Fibroblast of the conjunctiva (primary cell): Measurements from ENCODE around the gene CCDC197.

ENCODE experiments used
- DNase-seq: peaks from one replicate; pipeline ENCODE4 v3.0.0-alpha.2; 2010; ENCODE audit warnings: low read depth

Gene CCDC197

GRCh38 chr14:93999573-93999972 lies 2.5 kb downstream of the CCDC197 start:
- no peak for DNase-seq

GRCh38 chr14:94000267-94000666 lies 3.2 kb downstream of the CCDC197 start:
- DNase-seq: no peak

GRCh38 chr14:94001016-94001415 lies 3.9 kb downstream of the CCDC197 start:
- no peak for DNase-seq

- DNase-seq: peak; percentile 44
Observed at GRCh38 chr14:94001501-94002396, 4.6 kb downstream of the CCDC197 start.

- DNase-seq: no peak
Observed at GRCh38 chr14:94003397-94003796, 6.3 kb downstream of the CCDC197 start.

- no peak for DNase-seq
Observed at GRCh38 chr14:94004015-94004414, 6.9 kb downstream of the CCDC197 start.

- DNase-seq: no peak
Observed at GRCh38 chr14:94005324-94006073, 8.4 kb downstream of the CCDC197 start.

GRCh38 chr14:94008234-94008633 lies 11.1 kb downstream of the CCDC197 start:
- no peak for DNase-seq

GRCh38 chr14:94009767-94010166 lies 12.7 kb downstream of the CCDC197 start:
- no peak for DNase-seq

- no peak for DNase-seq
Observed at GRCh38 chr14:94010625-94011024, 13.5 kb downstream of the CCDC197 start.

GRCh38 chr14:94011795-94012194 lies 14.7 kb downstream of the CCDC197 start:
- DNase-seq: no peak

GRCh38 chr14:94014382-94014781 lies 17.3 kb downstream of the CCDC197 start:
- DNase-seq: no peak

- no peak for DNase-seq
Observed at GRCh38 chr14:94015223-94015622, 18.1 kb downstream of the CCDC197 start.

GRCh38 chr14:94016446-94016976 lies 19.4 kb downstream of the CCDC197 start:
- no peak for DNase-seq

- DNase-seq: no peak
Observed at GRCh38 chr14:94018308-94018707, 21.2 kb downstream of the CCDC197 start.

GRCh38 chr14:94019329-94019728 lies 22.2 kb downstream of the CCDC197 start:
- DNase-seq: no peak

GRCh38 chr14:94020267-94020666 lies 23.2 kb downstream of the CCDC197 start:
- DNase-seq: no peak

- no peak for DNase-seq
Observed at GRCh38 chr14:94021001-94021400, 23.9 kb downstream of the CCDC197 start.

- no peak for DNase-seq
Observed at GRCh38 chr14:94021416-94022157, 24.5 kb downstream of the CCDC197 start.

GRCh38 chr14:94022532-94023411 lies 25.7 kb downstream of the CCDC197 start:
- DNase-seq: no peak

GRCh38 chr14:94024549-94024948 lies 27.4 kb downstream of the CCDC197 start:
- DNase-seq: no peak
